HEK293T (cell line): ENCODE measurements around the gene C20orf144.

Source experiments
- CTCF ChIA-PET: fragments of 350-600 bp; formaldehyde crosslinking; extraction: SDS; loops from one replicate; lab custom pipeline; 2021; ENCODE audit warnings: antibody characterized with exemption, inconsistent platforms; lab: Yijun Ruan, JAX
- POLR2A ChIA-PET: fragments of 350-600 bp; formaldehyde crosslinking; extraction: SDS; loops from one replicate; lab custom pipeline; 2020; ENCODE audit warnings: antibody characterized with exemption, inconsistent platforms; lab: Yijun Ruan, JAX
- DNase-seq: peaks from one replicate; pipeline ENCODE4 v3.0.0; 2012; ENCODE audit warnings: mixed read lengths; ENCODE audit errors: extremely low spot score
- ARNT ChIP-seq: fragments of 450-650 bp; IDR thresholded peaks from 2 replicates; pipeline ENCODE4 v1.6.1; 2017; ENCODE audit warnings: mild to moderate bottlenecking
- BHLHE40 ChIP-seq: fragments of 450-650 bp; IDR thresholded peaks from 2 replicates; pipeline ENCODE4 v1.6.1; 2016; ENCODE audit warnings: mild to moderate bottlenecking, moderate library complexity, borderline replicate concordance
- CTBP1 ChIP-seq: fragments of 450-650 bp; IDR thresholded peaks from 2 replicates; pipeline ENCODE4 v1.6.1; 2016; ENCODE audit warnings: borderline replicate concordance
- ELF4 ChIP-seq: fragments of 450-650 bp; IDR thresholded peaks from 2 replicates; pipeline ENCODE4 v1.6.1; 2017; ENCODE audit warnings: antibody characterized with exemption
- FOXA1 ChIP-seq: fragments of 450-650 bp; IDR thresholded peaks from 2 replicates; pipeline ENCODE4 v1.6.1; 2016; ENCODE audit warnings: mild to moderate bottlenecking
- FOXK2 ChIP-seq: fragments of 450-650 bp; IDR thresholded peaks from 2 replicates; pipeline ENCODE4 v1.6.1; 2016; ENCODE audit warnings: mild to moderate bottlenecking
- FOXM1 ChIP-seq: fragments of 450-650 bp; IDR thresholded peaks from 2 replicates; pipeline ENCODE4 v1.6.1; 2017; ENCODE audit warnings: mild to moderate bottlenecking, borderline replicate concordance
- HDGF ChIP-seq: fragments of 450-650 bp; IDR thresholded peaks from 2 replicates; pipeline ENCODE4 v1.6.1; 2017; ENCODE audit warnings: antibody characterized with exemption, borderline replicate concordance
- L3MBTL2 ChIP-seq: fragments of 450-650 bp; conservative IDR thresholded peaks from 2 replicates; pipeline ENCODE4 v1.6.1; 2016; ENCODE audit warnings: mild to moderate bottlenecking
- LEF1 ChIP-seq: fragments of 450-650 bp; IDR thresholded peaks from 2 replicates; pipeline ENCODE4 v1.6.1; 2017; ENCODE audit warnings: mild to moderate bottlenecking, borderline replicate concordance
- NFRKB ChIP-seq: fragments of 450-650 bp; IDR thresholded peaks from 2 replicates; pipeline ENCODE4 v1.6.1; 2016; ENCODE audit warnings: mild to moderate bottlenecking, moderate library complexity
- PKNOX1 ChIP-seq: fragments of 450-650 bp; IDR thresholded peaks from 2 replicates; pipeline ENCODE4 v1.6.1; 2016
- SP1 ChIP-seq: fragments of 450-650 bp; IDR thresholded peaks from 2 replicates; pipeline ENCODE4 v1.6.1; 2017
- SUZ12 ChIP-seq: fragments of 450-650 bp; IDR thresholded peaks from 2 replicates; pipeline ENCODE4 v1.6.1; 2016; ENCODE audit warnings: mild to moderate bottlenecking
- TARDBP ChIP-seq: fragments of 450-650 bp; IDR thresholded peaks from 2 replicates; pipeline ENCODE4 v1.6.1; 2016
- ZNF384 ChIP-seq: fragments of 450-650 bp; IDR thresholded peaks from 2 replicates; pipeline ENCODE4 v1.6.1; 2016

The C20orf144 gene

GRCh38 chr20:33709905-33710541 is 47.9 kb downstream of the C20orf144 start:
- ChIA-PET CTCF (no interaction called here), POLR2A (no interaction called here)
- TF ChIP-seq SP1 (no peak), SUZ12 (no peak), TARDBP (no peak), ZNF384 (no peak), PKNOX1 (no peak), BHLHE40 (no peak), HDGF (no peak), LEF1 (no peak), FOXA1 (no peak), ARNT (no peak), NFRKB (no peak)
- DNase-seq = no peak

GRCh38 chr20:33710681-33711445 is 48.7 kb downstream of the C20orf144 start:
- ChIA-PET CTCF (no interaction called here), POLR2A (no interaction called here)
- no peak for DNase-seq
- TF ChIP-seq FOXA1 (no peak), FOXK2 (no peak), ELF4 (no peak), BHLHE40 (no peak), SUZ12 (no peak), ZNF384 (no peak), HDGF (no peak), CTBP1 (no peak), PKNOX1 (no peak), NFRKB (no peak), FOXM1 (no peak), TARDBP (no peak), LEF1 (no peak), SP1 (no peak), ARNT (no peak), L3MBTL2 (no peak)

GRCh38 chr20:33711446-33711738 is 49.3 kb downstream of the C20orf144 start:
- no peak for DNase-seq
- CTCF ChIA-PET = no interaction called here
- POLR2A ChIA-PET = no interaction called here
- no peak for TF ChIP-seq FOXK2
- TF ChIP-seq ELF4 = no peak
